ENCODE measurements around the gene PPP1R12B. TPM values are rescaled to one million over a fixed set of nuclear protein-coding genes. Genes with fewer than 3 reads are reported as not detected.
"Not testable (repeated sequence)": the region's sequence is repeated elsewhere in the genome, so short reads cannot be mapped to it uniquely, and the experiment has no call there.

PPP1R12B gene
- total and polyA plus RNA-seq, 2 experiments from 2014 or later: 8.1 to 15.0 TPM

GRCh38 chr1:202484820-202485219 is 136.3 kb downstream of the PPP1R12B start:
- H3K27me3 ChIP-seq; DNase-seq (ENCODE audit: low spot score): not testable (repeated sequence)
- WGBS (ENCODE audit: low lambda C conversion rate, missing lambda C conversion rate): 93% methylated on average over 3 of the region's 3 CpGs

GRCh38 chr1:202488178-202488649 is 139.7 kb downstream of the PPP1R12B start:
- not testable (repeated sequence) for H3K4me1 ChIP-seq (ENCODE audit: insufficient read depth); H3K9me2 ChIP-seq (replicated peaks; ENCODE audit: insufficient read depth); H4K20me1 ChIP-seq (ENCODE audit: insufficient read depth, poor library complexity, severe bottlenecking); H2AFZ ChIP-seq; H3K79me2 ChIP-seq; H3K27ac ChIP-seq; H3K27me3 ChIP-seq; H3K4me3 ChIP-seq; H3K9me3 ChIP-seq (ENCODE audit: low read depth); H3K36me3 ChIP-seq (replicated peaks; ENCODE audit: insufficient read depth, low read depth); H3K4me2 ChIP-seq; DNase-seq (ENCODE audit: low spot score)
- WGBS (ENCODE audit: low lambda C conversion rate, missing lambda C conversion rate): 97% methylated on average over 6 of the region's 6 CpGs

More at GRCh38 chr1:202484820-202485219, 136.3 kb downstream of the PPP1R12B start:
- H2AFZ ChIP-seq; H3K9me3 ChIP-seq (ENCODE audit: low read depth); H3K79me2 ChIP-seq; H3K27ac ChIP-seq; H3K9me2 ChIP-seq (replicated peaks; ENCODE audit: insufficient read depth); H3K4me3 ChIP-seq; H3K36me3 ChIP-seq (replicated peaks; ENCODE audit: insufficient read depth, low read depth); H4K20me1 ChIP-seq (ENCODE audit: insufficient read depth, poor library complexity, severe bottlenecking); H3K4me2 ChIP-seq; H3K4me1 ChIP-seq (ENCODE audit: insufficient read depth): not testable (repeated sequence)

- not testable (repeated sequence) for H3K79me2 ChIP-seq; H3K27me3 ChIP-seq; H3K9me3 ChIP-seq (ENCODE audit: low read depth); H3K4me1 ChIP-seq (ENCODE audit: insufficient read depth); H3K4me3 ChIP-seq; H3K36me3 ChIP-seq (replicated peaks; ENCODE audit: insufficient read depth, low read depth); H4K20me1 ChIP-seq (ENCODE audit: insufficient read depth, poor library complexity, severe bottlenecking); H3K27ac ChIP-seq; H3K9me2 ChIP-seq (replicated peaks; ENCODE audit: insufficient read depth); H2AFZ ChIP-seq; DNase-seq (ENCODE audit: low spot score); H3K4me2 ChIP-seq
Measured at GRCh38 chr1:202489101-202489500, 140.6 kb downstream of the PPP1R12B start.

- not testable (repeated sequence) for H3K79me2 ChIP-seq; H3K27me3 ChIP-seq; H3K36me3 ChIP-seq (replicated peaks; ENCODE audit: insufficient read depth, low read depth); H4K20me1 ChIP-seq (ENCODE audit: insufficient read depth, poor library complexity, severe bottlenecking); H3K9me2 ChIP-seq (replicated peaks; ENCODE audit: insufficient read depth); H3K9me3 ChIP-seq (ENCODE audit: low read depth); H3K4me2 ChIP-seq; H3K4me1 ChIP-seq (ENCODE audit: insufficient read depth); H3K27ac ChIP-seq; H3K4me3 ChIP-seq; DNase-seq (ENCODE audit: low spot score); H2AFZ ChIP-seq
- 88% methylated on average over 3 of the region's 3 CpGs for WGBS (ENCODE audit: low lambda C conversion rate, missing lambda C conversion rate)
Measured at GRCh38 chr1:202493112-202493511, 144.6 kb downstream of the PPP1R12B start.

GRCh38 chr1:202498542-202498941 is 150.0 kb downstream of the PPP1R12B start:
- 90% methylated on average over 1 of the region's 1 CpG for WGBS (ENCODE audit: low lambda C conversion rate, missing lambda C conversion rate)

GRCh38 chr1:202499997-202500396 is 151.5 kb downstream of the PPP1R12B start:
- not testable (repeated sequence) for H2AFZ ChIP-seq; H3K79me2 ChIP-seq; H3K9me2 ChIP-seq (replicated peaks; ENCODE audit: insufficient read depth); H3K27me3 ChIP-seq; H3K4me3 ChIP-seq; H3K9me3 ChIP-seq (ENCODE audit: low read depth); DNase-seq (ENCODE audit: low spot score); H3K27ac ChIP-seq; H3K36me3 ChIP-seq (replicated peaks; ENCODE audit: insufficient read depth, low read depth); H3K4me2 ChIP-seq; H4K20me1 ChIP-seq (ENCODE audit: insufficient read depth, poor library complexity, severe bottlenecking); H3K4me1 ChIP-seq (ENCODE audit: insufficient read depth)
- 98% methylated on average over 3 of the region's 3 CpGs for WGBS (ENCODE audit: low lambda C conversion rate, missing lambda C conversion rate)

More at GRCh38 chr1:202498542-202498941, 150.0 kb downstream of the PPP1R12B start:
- no peak overlapping the region for H3K4me2 ChIP-seq
- no peaks in the 10 kb centered on the region for H4K20me1 ChIP-seq (ENCODE audit: insufficient read depth, poor library complexity, severe bottlenecking)
- H2AFZ ChIP-seq: no peak overlapping the region
- no peak overlapping the region for H3K4me3 ChIP-seq
- H3K27me3 ChIP-seq: no peaks in the 10 kb centered on the region
- DNase-seq (ENCODE audit: low spot score): no peak
- H3K79me2 ChIP-seq: no peaks in the 10 kb centered on the region
- no peaks in the 10 kb centered on the region for H3K9me2 ChIP-seq (replicated peaks; ENCODE audit: insufficient read depth)
- no peaks in the 10 kb centered on the region for H3K9me3 ChIP-seq (ENCODE audit: low read depth)
- H3K27ac ChIP-seq: no peak overlapping the region
- no peaks in the 10 kb centered on the region for H3K4me1 ChIP-seq (ENCODE audit: insufficient read depth)
- TF ChIP-seq EZH2 (IDR thresholded peaks at IDR 0.05; ENCODE audit: borderline replicate concordance) (no peak), CTCF (IDR thresholded peaks at IDR 0.05; ENCODE audit: poor library complexity) (no peak), EZH2phosphoT487 (IDR thresholded peaks at IDR 0.05; ENCODE audit: low read depth, severe bottlenecking, unreplicated experiment) (no peak)
- H3K36me3 ChIP-seq (replicated peaks; ENCODE audit: insufficient read depth, low read depth): no peaks in the 10 kb centered on the region
